Fibroblast of skin of abdomen (primary cell): ENCODE results near the gene EBF4.
"Not testable (repeated sequence)": the region's sequence is repeated elsewhere in the genome, so short reads cannot be mapped to it uniquely, and the experiment has no call there.

ENCODE experiments used
- DNase-seq: peaks from one replicate; pipeline ENCODE4 v3.0.0-alpha.2; 2013

The EBF4 gene

DNA sequence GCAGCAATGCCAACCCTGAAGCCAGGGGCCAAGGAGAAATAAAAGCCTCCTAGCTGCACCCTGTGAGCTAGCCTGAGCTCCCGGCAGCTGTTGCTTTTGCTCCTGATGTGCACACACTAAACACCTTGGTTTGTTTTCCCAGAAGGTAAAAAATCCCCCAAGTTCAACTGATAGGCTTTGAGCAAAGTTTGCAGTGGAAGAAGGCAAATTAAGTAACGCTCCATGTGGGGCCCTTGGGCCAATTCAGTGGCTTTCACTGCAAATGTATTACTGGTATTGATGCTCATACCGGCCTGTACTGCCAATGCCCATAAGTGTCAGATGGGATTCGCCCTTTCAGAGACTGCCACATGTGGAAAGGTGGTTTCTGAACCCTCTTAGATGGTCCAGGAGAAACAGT is 19.1 kb upstream of the EBF4 start:
- no peak for DNase-seq

DNA sequence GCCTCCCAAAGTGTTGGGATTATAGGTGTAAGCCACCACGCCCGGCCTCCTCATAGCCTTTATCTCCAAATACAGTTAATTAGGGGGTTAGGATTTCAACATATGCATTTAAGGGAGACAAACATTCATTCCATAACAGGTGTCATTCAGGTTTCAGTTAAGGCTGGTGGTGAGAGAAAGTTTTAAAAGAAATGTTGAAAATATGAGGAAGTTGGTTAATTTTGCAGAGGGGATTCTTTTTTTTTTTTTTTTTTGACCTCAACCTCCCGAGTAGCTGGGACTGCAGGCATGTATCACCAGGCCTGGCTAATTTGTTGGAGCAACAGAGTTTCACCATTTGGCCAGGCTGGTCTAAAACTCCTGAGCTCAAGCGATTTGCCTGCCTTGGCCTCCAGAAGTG is 12.5 kb upstream of the EBF4 start:
- no peak for DNase-seq

DNA sequence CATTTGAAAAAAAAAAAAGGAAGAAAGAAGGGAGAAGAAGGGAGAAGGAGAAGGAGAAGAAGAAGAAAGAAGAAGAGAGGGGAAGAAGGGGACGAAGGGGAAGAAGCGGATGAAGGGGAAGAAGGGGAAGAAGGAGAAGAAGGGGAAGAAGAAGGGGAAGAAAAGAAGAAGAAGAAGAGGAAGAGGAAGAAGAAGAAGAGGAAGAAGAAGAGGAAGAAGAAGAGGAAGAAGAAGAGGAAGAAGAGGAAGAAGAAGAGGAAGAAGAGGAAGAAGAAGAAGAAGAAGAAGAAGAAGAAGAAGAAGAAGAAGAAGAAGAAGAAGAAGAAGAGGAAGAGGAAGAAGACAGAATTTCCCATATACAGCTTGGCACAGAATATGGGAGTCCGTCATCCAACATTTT is 10.5 kb upstream of the EBF4 start:
- DNase-seq: not testable (repeated sequence)

DNA sequence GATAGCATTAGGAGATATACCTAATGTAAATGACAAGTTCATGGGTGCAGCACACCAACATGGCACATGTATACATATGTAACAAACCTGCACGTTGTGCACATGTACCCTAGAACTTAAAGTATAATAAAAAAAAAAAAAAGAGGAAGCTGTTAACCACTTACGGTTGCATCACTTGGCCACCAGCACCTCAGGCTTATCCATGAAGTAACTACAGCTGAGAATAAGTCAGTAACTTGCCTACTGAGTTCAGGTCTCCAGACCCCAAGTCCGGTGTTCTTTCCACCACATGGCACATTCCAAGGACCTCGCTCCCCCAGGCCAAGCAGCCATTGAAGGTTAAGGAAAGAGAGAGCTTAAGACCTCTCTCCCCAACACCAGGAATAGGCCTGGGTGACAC is 7.8 kb upstream of the EBF4 start:
- DNase-seq: not testable (repeated sequence)

DNA sequence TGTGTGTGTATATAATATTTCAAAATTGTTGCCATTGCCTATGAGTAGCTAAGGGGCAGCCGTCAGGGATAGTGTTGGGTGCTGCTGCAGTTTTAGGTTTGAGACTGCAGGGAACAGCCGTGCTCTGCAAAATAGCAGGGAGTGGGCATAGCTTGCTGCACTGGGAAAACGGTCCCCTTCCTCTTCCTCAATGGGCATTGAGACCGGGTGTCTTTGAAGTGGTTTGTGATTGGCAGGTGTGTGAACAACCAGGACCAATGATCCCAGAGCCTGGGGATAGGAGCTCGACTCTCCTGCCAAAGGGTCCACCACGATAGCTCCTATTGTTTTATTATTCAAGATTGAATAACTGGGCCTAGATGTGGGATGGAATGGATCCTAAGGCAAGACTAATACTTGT is 5.1 kb upstream of the EBF4 start:
- DNase-seq: no peak

DNA sequence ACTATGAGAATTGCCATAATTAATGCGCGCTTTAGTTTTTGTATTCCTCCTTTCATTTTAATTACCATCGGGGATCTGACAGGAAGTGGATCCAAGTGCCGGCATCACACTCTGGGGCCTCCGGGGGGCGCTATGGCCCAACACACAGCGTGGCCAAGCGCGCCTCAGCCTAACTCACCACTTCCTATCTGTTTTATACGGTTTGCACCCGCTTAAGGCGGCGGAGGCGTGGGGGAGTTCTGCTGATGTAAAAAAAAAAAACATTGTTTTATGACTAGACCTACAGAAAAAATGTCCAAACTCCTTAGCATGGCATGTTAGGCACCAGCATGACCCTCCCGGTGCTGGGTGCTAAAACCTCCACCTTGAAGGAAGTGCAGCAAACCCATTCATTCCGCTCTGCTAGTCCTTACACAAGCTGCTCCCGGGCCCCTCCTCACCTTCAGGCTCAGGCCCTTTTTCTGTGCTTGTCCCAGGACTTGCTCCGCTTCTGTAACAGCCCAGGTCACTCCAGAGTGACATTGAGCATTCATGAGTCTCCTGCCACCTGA is 4.5 kb upstream of the EBF4 start:
- DNase-seq: peak; percentile 49

DNA sequence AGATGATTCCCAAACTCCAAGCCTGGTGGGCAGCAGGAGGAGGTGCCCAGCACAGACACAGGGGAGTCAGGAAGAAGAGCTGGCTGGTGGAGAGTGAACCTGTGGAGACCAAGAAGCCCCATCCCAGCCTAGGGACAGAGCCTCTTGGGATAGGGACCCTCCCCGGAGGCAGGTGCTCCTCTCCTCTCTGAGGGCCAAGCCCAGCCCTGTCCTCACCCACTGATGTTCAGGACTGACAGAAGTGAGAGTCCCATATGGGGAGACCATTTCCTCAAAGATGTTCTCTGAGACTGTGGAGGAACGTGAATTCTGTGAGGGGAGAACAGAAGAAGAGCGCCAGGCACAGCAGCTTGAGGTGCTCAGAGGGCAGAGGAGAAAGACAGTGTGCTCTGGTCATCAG is 2.4 kb upstream of the EBF4 start:
- no peak for DNase-seq

DNA sequence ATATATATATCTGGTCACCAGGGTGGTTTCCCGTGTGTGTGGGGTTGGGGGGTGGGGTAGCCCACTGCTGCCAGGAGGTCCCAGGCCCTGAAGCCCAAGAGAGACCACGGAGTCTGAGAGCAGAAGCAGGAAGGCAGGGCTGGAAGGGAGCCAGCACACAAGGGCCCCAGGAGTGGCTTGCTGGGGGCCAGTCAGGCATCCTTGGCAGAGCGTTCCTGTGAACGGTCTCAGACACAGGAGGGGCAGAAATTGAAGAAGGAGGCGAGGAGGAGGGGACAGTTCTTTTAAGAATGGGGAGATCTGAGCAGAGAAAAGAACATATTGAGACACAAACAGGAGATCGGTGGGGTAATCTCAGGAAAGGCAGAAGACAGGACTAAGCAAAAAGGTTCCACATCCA is 1.9 kb upstream of the EBF4 start:
- DNase-seq: no peak

DNA sequence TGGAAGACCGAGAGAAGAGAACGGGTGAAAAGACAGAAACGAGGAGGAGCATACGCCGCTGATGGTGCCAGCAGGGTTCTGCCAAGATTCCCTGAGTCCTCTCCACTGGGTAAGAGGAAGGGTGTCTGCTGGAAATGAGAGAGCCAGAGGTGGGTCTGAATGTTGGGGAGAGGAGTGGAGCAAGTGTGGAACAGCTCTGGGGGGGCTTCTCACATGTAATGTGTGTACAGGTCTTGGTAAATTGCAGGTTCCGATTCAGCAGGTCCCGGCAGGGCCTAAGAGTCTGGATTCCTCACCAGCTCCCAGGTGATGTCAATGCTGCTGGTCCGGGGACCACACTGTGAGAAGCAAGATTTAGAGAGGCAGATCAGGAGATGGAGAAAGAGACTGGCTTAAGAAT is 1.5 kb upstream of the EBF4 start:
- no peak for DNase-seq

DNA sequence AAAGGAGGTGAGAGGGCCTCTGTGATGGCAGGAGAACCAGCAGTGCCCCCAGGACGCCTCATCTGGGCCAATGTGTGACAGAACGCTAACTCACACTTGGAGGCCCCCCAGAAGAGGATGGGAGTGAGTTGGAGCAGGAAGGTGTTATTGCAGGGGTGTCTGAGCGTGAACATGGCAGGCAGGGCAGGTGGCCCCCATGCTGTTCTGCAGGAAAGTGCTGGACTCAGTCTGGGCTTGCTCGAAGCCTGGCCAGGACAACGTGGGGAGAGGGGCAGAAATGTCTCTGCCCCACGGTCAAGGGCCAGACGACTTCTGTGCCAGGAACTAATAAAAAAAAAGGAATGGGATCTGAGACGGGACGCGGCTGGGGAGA is 931 bp upstream of the EBF4 start:
- no peak for DNase-seq

DNA sequence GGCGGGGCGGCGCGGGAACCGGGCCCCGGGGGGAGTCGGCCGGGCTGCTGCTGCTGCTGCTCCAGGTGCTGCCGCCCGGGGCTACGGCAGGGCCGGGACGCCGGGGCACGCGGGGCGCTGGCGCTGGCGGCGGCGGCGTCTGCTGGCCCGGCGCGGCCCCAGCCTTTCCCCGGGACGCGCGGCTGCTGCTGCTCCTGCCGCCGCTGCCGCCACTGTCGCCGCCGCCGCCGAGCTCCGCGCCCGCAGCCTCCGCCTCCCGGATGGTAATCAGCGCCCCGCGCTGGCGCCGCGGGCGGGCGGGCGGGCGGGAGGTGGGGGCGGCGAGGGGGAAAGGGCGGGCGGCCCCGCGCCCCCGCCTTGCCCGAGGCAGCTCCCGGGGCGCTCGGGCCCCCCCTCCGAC is 306 bp downstream of the EBF4 start:
- no peak for DNase-seq

DNA sequence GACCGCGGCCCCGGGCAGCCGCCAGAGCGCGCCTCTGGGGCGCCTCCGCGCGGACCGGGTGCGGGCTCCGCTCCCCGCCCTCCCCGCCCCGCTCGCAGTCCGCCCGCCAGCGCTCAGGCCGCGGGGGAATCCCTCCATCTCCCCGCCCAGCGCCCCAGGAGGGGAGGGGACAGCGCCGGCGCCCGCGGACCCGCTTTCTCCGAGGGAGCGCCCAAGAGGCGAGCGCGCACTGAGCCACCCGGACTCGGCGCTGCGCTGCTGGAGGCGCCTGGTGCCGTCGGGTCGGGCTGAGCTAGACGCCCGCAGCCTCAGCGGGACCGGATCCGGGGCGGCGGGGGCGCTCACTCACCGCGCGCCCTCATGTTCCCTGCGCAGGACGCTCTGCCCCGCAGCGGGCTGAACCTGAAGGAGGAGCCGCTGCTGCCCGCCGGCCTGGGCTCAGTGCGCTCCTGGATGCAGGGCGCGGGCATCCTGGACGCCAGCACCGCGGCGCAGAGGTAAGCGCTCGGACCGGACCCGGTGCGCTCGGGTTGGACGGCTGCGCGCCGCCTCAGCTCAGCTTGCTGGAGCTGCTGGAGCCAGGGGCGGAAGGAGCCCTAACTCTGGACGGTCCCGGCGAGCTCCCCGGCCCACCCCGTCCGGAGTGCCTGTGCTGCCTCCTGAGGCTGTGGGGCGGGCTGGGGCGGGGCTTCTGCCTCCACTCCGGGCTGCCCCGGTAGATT is 867 bp downstream of the EBF4 start:
- DNase-seq: peak; percentile 29

DNA sequence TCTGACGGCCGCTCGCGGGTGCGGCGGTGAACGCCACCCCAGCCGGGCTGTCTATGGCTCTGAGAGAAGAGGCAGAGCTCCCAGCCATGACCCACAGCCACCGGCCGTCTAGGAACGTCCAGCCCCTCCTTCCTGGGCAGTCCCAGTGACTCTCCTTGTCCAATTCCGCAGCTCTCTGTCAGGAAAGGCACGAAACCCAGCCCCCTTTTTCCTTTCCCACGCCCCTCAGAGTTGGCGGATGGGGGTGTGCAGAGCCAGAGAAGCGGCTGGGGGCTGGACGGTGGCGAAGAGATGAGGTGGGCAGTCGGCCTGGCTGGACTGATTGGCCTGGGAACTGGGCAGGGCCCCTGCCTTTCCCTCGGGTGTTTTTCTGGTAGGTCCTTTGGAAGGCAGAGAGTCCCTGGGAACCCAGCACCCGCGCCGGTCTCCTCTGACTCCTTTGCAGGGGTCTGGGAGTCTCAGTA is 1.5 kb downstream of the EBF4 start:
- DNase-seq: no peak

DNA sequence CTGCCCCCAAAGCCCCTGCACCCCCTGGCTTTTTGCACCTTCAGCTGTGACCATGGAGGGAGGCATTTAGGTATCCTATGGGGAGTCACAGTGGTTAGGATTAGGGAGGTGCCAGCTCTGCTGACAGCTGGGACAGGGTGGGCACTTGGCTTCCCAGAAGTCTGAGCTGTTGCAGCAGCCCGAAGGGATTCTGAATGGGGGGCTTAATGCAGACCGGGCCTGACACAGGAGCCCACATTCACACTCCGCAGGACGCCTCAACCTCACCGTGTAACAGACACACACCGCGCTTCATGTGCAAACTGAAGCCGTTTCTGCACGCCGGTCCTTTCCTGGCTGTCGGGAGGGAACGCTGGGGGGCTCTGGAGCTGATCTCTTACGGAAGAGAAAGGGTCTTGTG is 1.9 kb downstream of the EBF4 start:
- DNase-seq: no peak

DNA sequence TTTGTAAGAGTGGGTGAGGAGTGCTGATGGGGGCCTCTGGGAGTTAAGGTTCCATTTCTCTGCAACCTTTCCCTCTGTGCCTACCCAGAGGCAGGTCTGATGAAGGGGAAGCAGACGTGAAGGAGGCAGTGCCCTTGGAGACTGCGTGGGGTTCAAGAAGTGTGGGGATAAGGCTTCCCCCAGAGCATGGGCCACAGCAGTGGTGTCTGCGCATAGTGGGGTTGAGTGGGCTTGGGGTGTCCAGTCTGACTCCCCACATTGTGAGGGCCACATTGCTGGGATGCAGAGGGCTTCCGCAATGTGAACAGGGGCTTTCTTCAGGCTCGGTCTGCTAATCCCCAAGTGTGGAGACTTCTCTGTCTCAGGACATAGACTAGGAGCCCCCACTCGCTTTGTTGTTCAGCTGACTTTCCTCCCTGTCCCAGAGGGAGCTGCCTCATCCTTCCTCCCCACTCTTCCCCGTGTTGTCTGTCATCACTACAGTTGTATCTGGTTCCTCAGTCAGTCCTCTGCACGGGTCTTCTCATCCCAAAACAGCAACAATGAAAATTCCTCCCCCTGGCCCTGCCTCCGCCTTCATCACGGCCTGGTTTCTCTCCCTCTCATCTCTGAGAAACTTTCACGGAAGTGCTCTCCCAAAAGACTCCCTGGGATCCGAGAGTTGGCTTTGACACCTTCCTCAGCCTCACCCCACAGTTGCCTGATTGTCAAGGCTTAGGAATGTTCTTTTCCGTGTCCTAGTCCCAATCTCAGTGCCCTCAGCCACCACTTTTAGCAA is 2.8 kb downstream of the EBF4 start:
- DNase-seq: no peak

DNA sequence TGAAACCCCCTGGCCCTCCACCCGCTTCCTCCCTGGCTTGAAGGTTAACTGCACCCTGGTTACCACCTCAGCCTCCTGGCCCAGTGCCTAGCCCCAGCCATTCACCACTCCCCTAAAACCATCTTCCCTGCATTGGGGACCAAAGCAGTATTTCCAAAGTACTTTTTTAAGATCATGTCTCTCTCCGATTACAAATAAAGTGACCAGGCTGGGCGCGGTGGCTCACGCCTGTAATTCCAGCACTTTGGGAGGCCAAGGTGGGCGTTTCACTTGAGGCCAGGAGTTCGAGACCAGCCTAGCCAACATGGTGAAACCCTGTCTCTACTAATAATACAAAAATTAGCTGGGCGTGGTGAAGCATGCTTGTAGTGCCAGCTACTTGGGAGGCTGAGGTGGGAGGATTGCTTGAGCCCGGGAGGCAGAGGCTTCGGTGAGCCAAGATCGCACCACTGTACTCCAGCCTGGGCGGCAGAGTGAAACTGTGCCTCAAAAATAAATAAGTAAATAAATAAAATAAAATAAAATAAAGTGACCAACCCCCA is 3.5 kb downstream of the EBF4 start:
- not testable (repeated sequence) for DNase-seq

DNA sequence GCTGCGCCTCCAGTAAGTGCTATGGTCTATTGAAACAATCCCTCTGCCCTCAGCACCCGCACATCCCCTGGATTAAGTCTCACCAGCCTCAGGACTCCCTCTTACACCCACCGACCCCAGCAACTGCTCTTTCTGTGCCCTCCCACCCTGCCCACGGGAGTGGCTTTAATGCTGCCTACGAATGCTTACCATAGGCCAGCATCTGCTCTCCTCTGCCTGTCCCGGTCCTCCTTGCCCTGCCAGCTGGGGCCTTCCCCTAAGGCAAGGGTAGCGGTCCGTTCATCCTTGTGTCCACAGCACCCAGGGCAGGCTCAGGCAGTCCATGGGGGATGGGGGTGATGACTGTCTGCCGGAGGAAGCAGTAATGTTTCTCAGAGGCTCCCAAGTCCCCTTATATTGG is 4.1 kb downstream of the EBF4 start:
- DNase-seq: no peak

DNA sequence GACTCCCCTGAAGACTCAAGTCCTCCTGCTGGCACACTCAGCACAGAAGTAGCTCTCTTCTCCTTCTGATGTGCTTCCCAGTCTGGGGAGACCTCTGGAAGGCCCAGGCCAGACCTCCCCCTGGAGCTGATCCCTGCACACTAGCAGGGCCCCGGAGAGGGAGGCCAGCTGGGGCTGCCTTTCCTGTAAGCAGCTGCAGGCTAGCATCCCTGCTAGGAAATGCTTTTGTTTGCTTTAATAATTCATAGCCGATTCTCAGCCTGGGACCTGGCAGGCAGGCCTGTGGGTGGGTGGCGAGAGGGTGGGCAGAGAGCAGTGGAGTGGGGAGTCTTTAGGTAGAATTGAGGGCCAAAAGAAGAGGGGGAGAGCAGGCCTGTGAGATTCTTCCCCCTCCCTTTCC is 5.2 kb downstream of the EBF4 start:
- DNase-seq: no peak

DNA sequence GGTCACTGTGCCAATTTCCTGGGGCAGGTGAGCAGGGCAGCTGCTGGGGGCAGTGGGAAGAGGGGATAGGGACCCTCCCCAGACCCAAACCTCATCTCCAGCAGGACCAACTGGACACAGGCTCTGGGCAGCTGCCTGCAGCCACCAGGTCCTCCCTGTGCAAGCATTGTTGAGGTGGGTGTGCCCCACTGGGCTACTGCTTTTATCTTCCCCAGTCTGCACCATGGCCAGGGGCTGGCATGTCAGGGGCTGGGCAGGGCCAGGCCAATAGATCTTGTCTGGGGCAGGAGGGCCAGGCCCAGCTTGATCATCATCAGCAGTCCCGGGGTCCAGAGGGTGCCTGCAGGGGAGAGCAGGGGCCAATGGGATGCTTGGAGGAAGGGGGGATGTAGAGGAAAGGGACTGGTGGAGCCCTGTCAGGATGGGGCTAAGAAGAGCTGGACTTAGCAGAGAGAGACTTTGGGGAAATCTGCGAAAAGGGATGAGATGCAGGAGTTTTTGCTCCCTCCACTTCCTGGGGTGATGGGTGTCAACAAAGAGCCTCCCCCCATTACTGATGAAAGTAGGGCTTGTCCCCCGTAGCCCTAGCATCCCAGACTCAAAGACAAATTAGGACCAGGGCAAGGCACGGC is 5.7 kb downstream of the EBF4 start:
- DNase-seq: no peak

DNA sequence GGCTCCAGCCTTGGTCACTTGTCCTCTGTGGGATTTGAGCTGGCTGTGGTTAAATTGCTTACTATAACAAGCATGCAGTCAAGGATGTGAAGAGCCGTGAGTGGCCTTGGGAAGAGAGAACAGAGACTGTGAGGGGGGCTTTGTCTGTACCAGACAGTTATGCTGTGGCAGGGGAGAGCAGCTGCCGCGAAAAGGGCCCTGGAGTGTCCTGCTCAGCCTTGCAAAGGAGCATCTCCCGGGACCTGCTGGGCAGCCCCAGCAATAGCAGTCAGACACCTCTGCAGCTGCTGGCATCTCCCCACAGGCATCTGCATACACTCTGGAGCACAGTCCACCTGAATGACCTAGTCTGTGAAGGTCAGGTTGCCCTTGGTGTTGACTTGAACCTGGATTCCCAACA is 6.3 kb downstream of the EBF4 start:
- DNase-seq: no peak

DNA sequence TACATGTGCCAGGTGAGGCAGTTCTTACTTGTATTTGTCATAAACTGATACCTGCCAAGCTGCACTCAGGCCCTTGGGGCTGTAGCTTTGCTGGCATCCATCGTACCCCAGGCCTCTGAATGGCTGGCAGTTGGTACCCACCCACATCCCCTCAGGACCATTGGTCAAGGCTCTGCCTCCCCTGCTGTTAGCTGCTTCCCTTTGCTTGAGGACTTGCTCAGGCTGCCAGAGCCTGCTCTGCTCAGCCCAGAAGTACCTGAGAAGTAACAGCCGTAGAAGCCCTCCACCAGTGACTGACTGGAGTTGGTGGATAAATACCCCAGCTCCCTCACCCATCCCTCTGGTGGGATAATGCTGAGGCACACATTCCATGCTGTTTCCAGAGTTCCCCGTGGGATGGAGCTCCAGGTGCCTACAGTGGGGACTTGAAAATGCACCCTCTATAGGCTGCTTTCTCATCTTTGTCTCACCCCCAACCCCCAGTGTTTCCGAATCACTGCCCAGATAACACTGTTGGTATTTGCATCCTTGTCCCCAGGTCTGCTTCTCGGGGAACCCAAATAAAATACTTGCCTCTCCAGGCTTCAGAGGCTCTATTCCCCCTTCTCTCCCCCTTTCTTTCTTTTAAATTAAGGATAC is 7.3 kb downstream of the EBF4 start:
- DNase-seq: no peak

DNA sequence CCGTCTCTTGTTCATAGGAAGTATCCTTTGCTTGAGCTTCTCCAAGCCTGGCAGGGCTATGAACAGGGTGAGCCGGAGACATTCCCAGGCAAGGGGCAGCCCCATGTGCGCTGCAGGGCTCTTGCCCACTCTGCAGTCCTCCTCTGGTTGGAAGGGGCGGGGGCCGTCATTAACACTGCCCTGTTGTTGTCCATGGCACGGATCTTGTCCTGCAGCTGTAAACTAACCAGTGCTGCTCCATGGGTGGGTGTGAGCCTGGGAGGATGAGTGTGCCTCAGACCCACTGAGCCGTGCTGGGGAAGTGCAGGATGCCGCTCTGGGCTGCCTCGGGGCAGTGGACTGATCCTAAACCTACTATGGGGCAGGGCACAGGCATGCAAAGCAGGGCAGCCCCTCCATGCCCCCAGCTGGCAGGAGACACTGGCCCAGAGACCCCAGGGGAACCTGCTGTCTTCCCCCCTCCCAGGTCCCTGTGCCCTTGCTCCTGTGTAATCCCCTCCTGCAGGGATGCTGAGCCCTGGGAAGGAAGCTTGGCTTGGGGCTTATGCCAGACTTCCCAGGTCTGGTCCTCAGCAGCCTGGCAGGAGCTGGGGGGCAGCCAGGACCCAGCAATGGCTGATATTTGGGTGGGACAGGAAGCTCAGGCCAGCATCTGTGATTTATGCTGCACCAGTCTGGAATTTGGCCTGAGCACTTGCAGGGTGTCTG is 8.5 kb downstream of the EBF4 start:
- DNase-seq: no peak
